ENCODE data around the gene TPK1.

The TPK1 gene

GRCh38 chr7:144650439-144650838 is 185.4 kb downstream of the TPK1 start:
- Histone ChIP-seq H3K36me3 (ENCODE audit: insufficient read depth, low read length) (no peaks in the 10 kb centered on the region), H2AFZ (ENCODE audit: low read length, unreplicated experiment) (no peak overlapping the region), H3K4me3 (ENCODE audit: low read depth, low read length) (no peak overlapping the region), H3K27ac (ENCODE audit: low read depth, low read length) (no peak overlapping the region), H3K27me3 (ENCODE audit: insufficient read depth, low read length) (no peaks in the 10 kb centered on the region), H3K4me1 (ENCODE audit: control insufficient read depth, insufficient read depth, low read length, unreplicated experiment) (no peaks in the 10 kb centered on the region), H3K79me2 (ENCODE audit: control insufficient read depth, insufficient read depth, low read length, unreplicated experiment) (no peaks in the 10 kb centered on the region)

GRCh38 chr7:144649120-144649519 is 186.7 kb downstream of the TPK1 start:
- Histone ChIP-seq H3K79me2 (ENCODE audit: control insufficient read depth, insufficient read depth, low read length, unreplicated experiment) (no peaks in the 10 kb centered on the region), H2AFZ (ENCODE audit: low read length, unreplicated experiment) (no peak overlapping the region), H3K36me3 (ENCODE audit: insufficient read depth, low read length) (no peaks in the 10 kb centered on the region), H3K4me3 (ENCODE audit: low read depth, low read length) (no peak overlapping the region), H3K4me1 (ENCODE audit: control insufficient read depth, insufficient read depth, low read length, unreplicated experiment) (no peaks in the 10 kb centered on the region), H3K27ac (ENCODE audit: low read depth, low read length) (no peak overlapping the region), H3K27me3 (ENCODE audit: insufficient read depth, low read length) (no peaks in the 10 kb centered on the region)

GRCh38 chr7:144641389-144642044 is 194.3 kb downstream of the TPK1 start:
- Histone ChIP-seq H3K4me1 (ENCODE audit: control insufficient read depth, insufficient read depth, low read length, unreplicated experiment) (no peaks in the 10 kb centered on the region), H3K4me3 (ENCODE audit: low read depth, low read length) (no peak overlapping the region), H2AFZ (ENCODE audit: low read length, unreplicated experiment) (no peak overlapping the region), H3K36me3 (ENCODE audit: insufficient read depth, low read length) (no peaks in the 10 kb centered on the region), H3K27ac (ENCODE audit: low read depth, low read length) (no peak overlapping the region), H3K79me2 (ENCODE audit: control insufficient read depth, insufficient read depth, low read length, unreplicated experiment) (no peaks in the 10 kb centered on the region), H3K27me3 (ENCODE audit: insufficient read depth, low read length) (no peaks in the 10 kb centered on the region)

GRCh38 chr7:144632724-144633123 is 203.1 kb downstream of the TPK1 start:
- no peak overlapping the region for H3K27ac ChIP-seq (ENCODE audit: low read depth, low read length)
- H3K4me3 ChIP-seq (ENCODE audit: low read depth, low read length), result no peak overlapping the region
- H2AFZ ChIP-seq (ENCODE audit: low read length, unreplicated experiment), result no peak overlapping the region
- no peaks in the 10 kb centered on the region for H3K27me3 ChIP-seq (ENCODE audit: insufficient read depth, low read length)
- H3K36me3 ChIP-seq (ENCODE audit: insufficient read depth, low read length), result no peaks in the 10 kb centered on the region
- H3K79me2 ChIP-seq (ENCODE audit: control insufficient read depth, insufficient read depth, low read length, unreplicated experiment), result no peaks in the 10 kb centered on the region
- no peaks in the 10 kb centered on the region for H3K4me1 ChIP-seq (ENCODE audit: control insufficient read depth, insufficient read depth, low read length, unreplicated experiment)

GRCh38 chr7:144629598-144629997 is 206.3 kb downstream of the TPK1 start:
- Histone ChIP-seq H3K4me3 (ENCODE audit: low read depth, low read length) (no peak overlapping the region), H2AFZ (ENCODE audit: low read length, unreplicated experiment) (no peak overlapping the region), H3K27ac (ENCODE audit: low read depth, low read length) (no peak overlapping the region), H3K27me3 (ENCODE audit: insufficient read depth, low read length) (no peaks in the 10 kb centered on the region), H3K79me2 (ENCODE audit: control insufficient read depth, insufficient read depth, low read length, unreplicated experiment) (no peaks in the 10 kb centered on the region), H3K4me1 (ENCODE audit: control insufficient read depth, insufficient read depth, low read length, unreplicated experiment) (no peaks in the 10 kb centered on the region), H3K36me3 (ENCODE audit: insufficient read depth, low read length) (no peaks in the 10 kb centered on the region)

GRCh38 chr7:144629011-144629410 is 206.8 kb downstream of the TPK1 start:
- no peak overlapping the region for H2AFZ ChIP-seq (ENCODE audit: low read length, unreplicated experiment)
- no peaks in the 10 kb centered on the region for H3K79me2 ChIP-seq (ENCODE audit: control insufficient read depth, insufficient read depth, low read length, unreplicated experiment)
- H3K27me3 ChIP-seq (ENCODE audit: insufficient read depth, low read length), result no peaks in the 10 kb centered on the region
- H3K27ac ChIP-seq (ENCODE audit: low read depth, low read length), result no peak overlapping the region
- H3K4me1 ChIP-seq (ENCODE audit: control insufficient read depth, insufficient read depth, low read length, unreplicated experiment), result no peaks in the 10 kb centered on the region
- no peaks in the 10 kb centered on the region for H3K36me3 ChIP-seq (ENCODE audit: insufficient read depth, low read length)
- H3K4me3 ChIP-seq (ENCODE audit: low read depth, low read length), result no peak overlapping the region

GRCh38 chr7:144628176-144628575 is 207.7 kb downstream of the TPK1 start:
- Histone ChIP-seq H3K4me1 (ENCODE audit: control insufficient read depth, insufficient read depth, low read length, unreplicated experiment) (no peaks in the 10 kb centered on the region), H3K27me3 (ENCODE audit: insufficient read depth, low read length) (no peaks in the 10 kb centered on the region), H3K36me3 (ENCODE audit: insufficient read depth, low read length) (no peaks in the 10 kb centered on the region), H3K27ac (ENCODE audit: low read depth, low read length) (no peak overlapping the region), H3K79me2 (ENCODE audit: control insufficient read depth, insufficient read depth, low read length, unreplicated experiment) (no peaks in the 10 kb centered on the region), H3K4me3 (ENCODE audit: low read depth, low read length) (no peak overlapping the region), H2AFZ (ENCODE audit: low read length, unreplicated experiment) (no peak overlapping the region)

GRCh38 chr7:144622745-144623144 is 213.1 kb downstream of the TPK1 start:
- Histone ChIP-seq H3K79me2 (ENCODE audit: control insufficient read depth, insufficient read depth, low read length, unreplicated experiment) (no peaks in the 10 kb centered on the region), H2AFZ (ENCODE audit: low read length, unreplicated experiment) (no peak overlapping the region)

GRCh38 chr7:144606261-144606660 is 229.6 kb downstream of the TPK1 start:
- Histone ChIP-seq H3K36me3 (ENCODE audit: insufficient read depth, low read length) (no peaks in the 10 kb centered on the region), H3K27ac (ENCODE audit: low read depth, low read length) (no peak overlapping the region), H3K4me3 (ENCODE audit: low read depth, low read length) (no peak overlapping the region), H3K27me3 (ENCODE audit: insufficient read depth, low read length) (no peaks in the 10 kb centered on the region), H2AFZ (ENCODE audit: low read length, unreplicated experiment) (no peak overlapping the region), H3K79me2 (ENCODE audit: control insufficient read depth, insufficient read depth, low read length, unreplicated experiment) (no peaks in the 10 kb centered on the region), H3K4me1 (ENCODE audit: control insufficient read depth, insufficient read depth, low read length, unreplicated experiment) (no peaks in the 10 kb centered on the region)

More at GRCh38 chr7:144622745-144623144, 213.1 kb downstream of the TPK1 start:
- Histone ChIP-seq H3K27ac (ENCODE audit: low read depth, low read length) (no peak overlapping the region), H3K36me3 (ENCODE audit: insufficient read depth, low read length) (no peaks in the 10 kb centered on the region), H3K27me3 (ENCODE audit: insufficient read depth, low read length) (no peaks in the 10 kb centered on the region), H3K4me3 (ENCODE audit: low read depth, low read length) (no peak overlapping the region), H3K4me1 (ENCODE audit: control insufficient read depth, insufficient read depth, low read length, unreplicated experiment) (no peaks in the 10 kb centered on the region)

- no peaks in the 10 kb centered on the region for H3K4me1 ChIP-seq (ENCODE audit: control insufficient read depth, insufficient read depth, low read length, unreplicated experiment)
These were observed 238.9 kb downstream of the TPK1 start for GRCh38 chr7:144596953-144597352.

GRCh38 chr7:144594580-144594979 is 241.3 kb downstream of the TPK1 start:
- no peaks in the 10 kb centered on the region for H3K79me2 ChIP-seq (ENCODE audit: control insufficient read depth, insufficient read depth, low read length, unreplicated experiment)
- H3K4me1 ChIP-seq (ENCODE audit: control insufficient read depth, insufficient read depth, low read length, unreplicated experiment), result no peaks in the 10 kb centered on the region
- H3K4me3 ChIP-seq (ENCODE audit: low read depth, low read length), result no peak overlapping the region
- H2AFZ ChIP-seq (ENCODE audit: low read length, unreplicated experiment), result no peak overlapping the region
- no peaks in the 10 kb centered on the region for H3K36me3 ChIP-seq (ENCODE audit: insufficient read depth, low read length)
- H3K27ac ChIP-seq (ENCODE audit: low read depth, low read length), result no peak overlapping the region
- no peaks in the 10 kb centered on the region for H3K27me3 ChIP-seq (ENCODE audit: insufficient read depth, low read length)

More at GRCh38 chr7:144596953-144597352, 238.9 kb downstream of the TPK1 start:
- H3K27me3 ChIP-seq (ENCODE audit: insufficient read depth, low read length), result no peaks in the 10 kb centered on the region
- no peak overlapping the region for H3K4me3 ChIP-seq (ENCODE audit: low read depth, low read length)
- no peaks in the 10 kb centered on the region for H3K79me2 ChIP-seq (ENCODE audit: control insufficient read depth, insufficient read depth, low read length, unreplicated experiment)
- H2AFZ ChIP-seq (ENCODE audit: low read length, unreplicated experiment), result no peak overlapping the region
- H3K27ac ChIP-seq (ENCODE audit: low read depth, low read length), result no peak overlapping the region
- H3K36me3 ChIP-seq (ENCODE audit: insufficient read depth, low read length), result no peaks in the 10 kb centered on the region
